HEK293T (cell line): ENCODE measurements around the gene KCND3.

Source experiments
- CTCF ChIA-PET: fragments of 350-600 bp; formaldehyde crosslinking; extraction: SDS; loops from one replicate; lab custom pipeline; 2021; ENCODE audit warnings: antibody characterized with exemption, inconsistent platforms; lab: Yijun Ruan, JAX
- POLR2A ChIA-PET: fragments of 350-600 bp; formaldehyde crosslinking; extraction: SDS; loops from one replicate; lab custom pipeline; 2020; ENCODE audit warnings: antibody characterized with exemption, inconsistent platforms; lab: Yijun Ruan, JAX
- DNase-seq: peaks from one replicate; pipeline ENCODE4 v3.0.0; 2012; ENCODE audit warnings: mixed read lengths; ENCODE audit errors: extremely low spot score
- ARNT ChIP-seq: fragments of 450-650 bp; IDR thresholded peaks from 2 replicates; pipeline ENCODE4 v1.6.1; 2017; ENCODE audit warnings: mild to moderate bottlenecking
- BHLHE40 ChIP-seq: fragments of 450-650 bp; IDR thresholded peaks from 2 replicates; pipeline ENCODE4 v1.6.1; 2016; ENCODE audit warnings: mild to moderate bottlenecking, moderate library complexity, borderline replicate concordance
- CTBP1 ChIP-seq: fragments of 450-650 bp; IDR thresholded peaks from 2 replicates; pipeline ENCODE4 v1.6.1; 2016; ENCODE audit warnings: borderline replicate concordance
- ELF4 ChIP-seq: fragments of 450-650 bp; IDR thresholded peaks from 2 replicates; pipeline ENCODE4 v1.6.1; 2017; ENCODE audit warnings: antibody characterized with exemption
- FOXA1 ChIP-seq: fragments of 450-650 bp; IDR thresholded peaks from 2 replicates; pipeline ENCODE4 v1.6.1; 2016; ENCODE audit warnings: mild to moderate bottlenecking
- FOXK2 ChIP-seq: fragments of 450-650 bp; IDR thresholded peaks from 2 replicates; pipeline ENCODE4 v1.6.1; 2016; ENCODE audit warnings: mild to moderate bottlenecking
- FOXM1 ChIP-seq: fragments of 450-650 bp; IDR thresholded peaks from 2 replicates; pipeline ENCODE4 v1.6.1; 2017; ENCODE audit warnings: mild to moderate bottlenecking, borderline replicate concordance
- HDGF ChIP-seq: fragments of 450-650 bp; IDR thresholded peaks from 2 replicates; pipeline ENCODE4 v1.6.1; 2017; ENCODE audit warnings: antibody characterized with exemption, borderline replicate concordance
- L3MBTL2 ChIP-seq: fragments of 450-650 bp; conservative IDR thresholded peaks from 2 replicates; pipeline ENCODE4 v1.6.1; 2016; ENCODE audit warnings: mild to moderate bottlenecking
- LEF1 ChIP-seq: fragments of 450-650 bp; IDR thresholded peaks from 2 replicates; pipeline ENCODE4 v1.6.1; 2017; ENCODE audit warnings: mild to moderate bottlenecking, borderline replicate concordance
- NFRKB ChIP-seq: fragments of 450-650 bp; IDR thresholded peaks from 2 replicates; pipeline ENCODE4 v1.6.1; 2016; ENCODE audit warnings: mild to moderate bottlenecking, moderate library complexity
- PKNOX1 ChIP-seq: fragments of 450-650 bp; IDR thresholded peaks from 2 replicates; pipeline ENCODE4 v1.6.1; 2016
- SP1 ChIP-seq: fragments of 450-650 bp; IDR thresholded peaks from 2 replicates; pipeline ENCODE4 v1.6.1; 2017
- SUZ12 ChIP-seq: fragments of 450-650 bp; IDR thresholded peaks from 2 replicates; pipeline ENCODE4 v1.6.1; 2016; ENCODE audit warnings: mild to moderate bottlenecking
- TARDBP ChIP-seq: fragments of 450-650 bp; IDR thresholded peaks from 2 replicates; pipeline ENCODE4 v1.6.1; 2016
- ZNF384 ChIP-seq: fragments of 450-650 bp; IDR thresholded peaks from 2 replicates; pipeline ENCODE4 v1.6.1; 2016

The KCND3 gene

GRCh38 chr1:112007169-112007568 lies 17.7 kb upstream of the KCND3 start:
- no peak for DNase-seq
- ChIA-PET POLR2A (no interaction called here), CTCF (no interaction called here)
- TF ChIP-seq ELF4 (no peak), NFRKB (no peak), FOXM1 (no peak), SUZ12 (no peak), SP1 (no peak), LEF1 (no peak), BHLHE40 (no peak), PKNOX1 (no peak), L3MBTL2 (no peak), CTBP1 (no peak), TARDBP (no peak), ARNT (no peak), ZNF384 (no peak), FOXK2 (no peak), HDGF (no peak), FOXA1 (no peak)

GRCh38 chr1:112006416-112007025 lies 17.1 kb upstream of the KCND3 start:
- DNase-seq: no peak
- POLR2A ChIA-PET: no interaction called here
- CTCF ChIA-PET: no interaction called here
- TF ChIP-seq BHLHE40 (no peak), SP1 (no peak), FOXM1 (no peak), ELF4 (no peak), FOXA1 (no peak), ZNF384 (no peak), NFRKB (no peak), TARDBP (no peak), PKNOX1 (no peak), CTBP1 (no peak)

DNA sequence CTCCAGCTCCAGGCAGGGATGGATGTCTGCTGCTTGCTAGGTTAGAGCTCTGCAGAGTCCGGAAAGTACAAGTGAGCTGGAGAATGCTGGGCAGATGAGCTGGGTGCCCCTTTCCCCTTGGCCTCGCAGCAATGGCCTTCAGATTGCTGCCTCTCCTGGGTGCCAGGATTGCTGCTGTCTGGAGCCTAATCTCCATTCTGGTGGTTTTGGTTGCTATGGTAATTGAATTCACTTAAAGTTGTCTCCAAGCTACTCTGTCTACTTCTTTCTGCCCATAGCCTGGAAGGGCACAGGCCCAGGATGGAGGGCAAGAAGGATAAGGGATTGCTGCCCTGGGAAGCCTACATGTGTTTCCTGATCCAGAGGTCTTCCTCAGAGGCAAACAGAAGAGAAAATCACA lies 14.6 kb upstream of the KCND3 start:
- ChIA-PET POLR2A (no interaction called here), CTCF (no interaction called here)
- DNase-seq: no peak
- TF ChIP-seq CTBP1 (no peak), FOXA1 (no peak), HDGF (no peak), FOXK2 (no peak), ARNT (no peak), TARDBP (no peak), ZNF384 (no peak), PKNOX1 (no peak), LEF1 (no peak), L3MBTL2 (no peak), SP1 (no peak), ELF4 (no peak), FOXM1 (no peak), NFRKB (no peak), SUZ12 (no peak), BHLHE40 (no peak)

GRCh38 chr1:112002514-112002913 lies 13.0 kb upstream of the KCND3 start:
- TF ChIP-seq HDGF (no peak), BHLHE40 (no peak), ELF4 (no peak), SP1 (no peak), LEF1 (no peak), ARNT (no peak), FOXA1 (no peak), CTBP1 (no peak), TARDBP (no peak), SUZ12 (no peak), ZNF384 (no peak), L3MBTL2 (no peak), PKNOX1 (no peak), FOXM1 (no peak), NFRKB (no peak), FOXK2 (no peak)
- CTCF ChIA-PET: no interaction called here
- POLR2A ChIA-PET: no interaction called here
- no peak for DNase-seq

GRCh38 chr1:112001436-112001835 lies 12.0 kb upstream of the KCND3 start:
- ChIA-PET POLR2A (no interaction called here), CTCF (interaction anchor here (0.6 to 1.0 kb wide), 2 partner anchors 9 to 1218 kb away, joined by 3 read pairs; no protein-coding TSS in a partner anchor)
- no peak for DNase-seq
- TF ChIP-seq HDGF (no peak), PKNOX1 (no peak), TARDBP (no peak), LEF1 (no peak), FOXM1 (no peak), ELF4 (no peak), BHLHE40 (no peak)

DNA sequence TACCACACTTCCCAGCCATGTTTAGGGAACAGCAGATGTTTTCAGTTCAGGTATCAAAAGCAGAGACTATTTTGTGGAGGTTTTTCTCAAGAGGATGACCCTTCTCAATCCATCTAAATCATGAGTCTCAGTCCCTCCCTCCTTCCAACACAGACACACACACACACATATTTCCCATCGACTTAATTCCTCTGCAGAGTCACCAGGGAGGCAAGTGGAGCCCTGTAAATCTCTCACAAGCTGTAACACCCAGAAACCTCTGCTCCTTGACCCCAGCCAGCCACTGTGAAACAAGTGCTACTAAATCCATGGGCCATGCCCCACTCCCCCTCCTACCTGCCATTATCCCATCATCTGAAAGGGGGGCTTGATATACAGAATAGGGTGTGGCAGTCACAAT lies 10.6 kb upstream of the KCND3 start:
- DNase-seq: no peak
- TF ChIP-seq ARNT (no peak), FOXA1 (no peak), NFRKB (no peak), ZNF384 (no peak), ELF4 (no peak), L3MBTL2 (no peak), SP1 (no peak), FOXK2 (no peak), CTBP1 (no peak), PKNOX1 (no peak), LEF1 (no peak), HDGF (no peak), SUZ12 (no peak), FOXM1 (no peak), BHLHE40 (no peak)
- CTCF ChIA-PET: no interaction called here
- POLR2A ChIA-PET: no interaction called here
